Measurements from ENCODE around the gene GALNTL6. TPM values are rescaled to one million over a fixed set of nuclear protein-coding genes. Genes with fewer than 3 reads are reported as not detected.

GALNTL6 gene
- total and polyA plus RNA-seq, 9 of the 15 experiments (the other 6 are each of a cell fraction or from before 2014, with no cell fraction given) = 0.18 to 0.50 (median 0.29) TPM

GRCh38 chr4:171993247-171993646 is 180.0 kb downstream of the GALNTL6 start:
- FAIRE-seq (no peak), DNase-seq (ENCODE audit: extremely low read depth in 1 of 4, low spot score in 3 of 4) (no peak), ATAC-seq (no peak)
- Histone ChIP-seq H3K9ac (ENCODE audit: insufficient read depth in 1 of 2, low read depth in 2 of 2, low read length in 2 of 2) (no peak overlapping the region), H3K4me2 (ENCODE audit: insufficient read depth, low read length) (no peak overlapping the region), H3K27ac (ENCODE audit: extremely low read depth, low read depth, low read length) (no peak overlapping the region), H3K79me2 (ENCODE audit: control insufficient read depth, insufficient read depth, low read length) (no peaks in the 10 kb centered on the region), H3K27me3 (ENCODE audit: control insufficient read depth in 2 of 2, insufficient read depth in 2 of 2, low read length in 2 of 2) (no peaks in the 10 kb centered on the region), H3K9me3 (replicated peaks; ENCODE audit: control insufficient read depth, insufficient read depth, low read depth, low read length) (no peaks in the 10 kb centered on the region), H3K9me1 (ENCODE audit: control insufficient read depth, insufficient read depth, low read length) (no peaks in the 10 kb centered on the region), H3K4me3 (no peak overlapping the region), H4K20me1 (replicated peaks; ENCODE audit: control insufficient read depth, insufficient read depth, low read length) (no peaks in the 10 kb centered on the region), H3K4me1 (replicated peaks in 1 of 2; ENCODE audit: control insufficient read depth in 2 of 2, insufficient read depth in 2 of 2, low read length in 2 of 2) (no peaks in the 10 kb centered on the region), H3K36me3 (ENCODE audit: control insufficient read depth, insufficient read depth, low read length) (no peaks in the 10 kb centered on the region), H2AFZ (ENCODE audit: low read depth, low read length) (no peak overlapping the region)
- BruUV-seq (replicated peaks) = no TSS peak
- TF ChIP-seq ZNF277 (CRISPR knock-in tag; IDR thresholded peaks at IDR 0.05; ENCODE audit: borderline replicate concordance) = no peak
- TF ChIP-seq E4F1 (CRISPR knock-in tag; IDR thresholded peaks at IDR 0.05; ENCODE audit: borderline replicate concordance) = no peak
- TF ChIP-seq ZNF551 (CRISPR knock-in tag; IDR thresholded peaks at IDR 0.05) = no peak
- TF ChIP-seq TFE3 (CRISPR knock-in tag; IDR thresholded peaks at IDR 0.05) = no peak
- TF ChIP-seq ZC3H4 (CRISPR knock-in tag; IDR thresholded peaks at IDR 0.05; ENCODE audit: borderline replicate concordance) = no peak
- no peak for TF ChIP-seq DMBX1 (CRISPR knock-in tag; IDR thresholded peaks at IDR 0.05; ENCODE audit: borderline replicate concordance)
- no peak for TF ChIP-seq POLR2B (IDR thresholded peaks at IDR 0.05; ENCODE audit: low read depth, partially characterized antibody)
- TF ChIP-seq NFIC (IDR thresholded peaks at IDR 0.05) = no peak
- TF ChIP-seq PML (IDR thresholded peaks at IDR 0.05; ENCODE audit: low read length) = no peak
- TF ChIP-seq MCM5 (IDR thresholded peaks at IDR 0.05; ENCODE audit: low read depth) = no peak
- no peak for TF ChIP-seq ZNF121 (CRISPR knock-in tag; conservative IDR thresholded peaks at IDR 0.05)
- TF ChIP-seq SP1 (CRISPR knock-in tag; IDR thresholded peaks at IDR 0.05) = no peak
- TF ChIP-seq ZNF780A (CRISPR knock-in tag; IDR thresholded peaks at IDR 0.05) = no peak
- no peak for TF ChIP-seq EZH2 (IDR thresholded peaks at IDR 0.05; ENCODE audit: borderline replicate concordance, low read depth, low read length)
- TF ChIP-seq ZFPM2 (CRISPR knock-in tag; IDR thresholded peaks at IDR 0.05) = no peak
- no peak for TF ChIP-seq CREM (IDR thresholded peaks at IDR 0.05; ENCODE audit: low read depth)
- 0% methylated on average over 1 of the region's 1 CpG for WGBS (ENCODE audit: insufficient coverage, low coverage, missing lambda C conversion rate)
- intact Hi-C loops (cut with micrococcal nuclease) = no loop called here
- ChIA-PET CTCF (ENCODE audit: low intra/inter-chr PET ratio) (no interaction called here), POLR2A (no interaction called here)
- in situ Hi-C loops (cut with MboI) = no loop called here

Measured in K562 (cell line).